Mucosa of stomach (tissue), 1 donor: ENCODE measurements around the gene CCDC167.
A peak's percentile ranks its signal among the peaks of the same experiment; 100 is the strongest.

Source experiments
- H3K27me3 ChIP-seq: one replicate; pipeline ENCODE4 v1.7.0; 2013; ENCODE audit warnings: mild to moderate bottlenecking, low read length; ENCODE audit not compliant: control insufficient read depth, insufficient read depth
- H3K36me3 ChIP-seq: one replicate; pipeline ENCODE4 v1.7.0; 2013; ENCODE audit warnings: low read length; ENCODE audit not compliant: control insufficient read depth, insufficient read depth
- H3K4me1 ChIP-seq: one replicate; pipeline ENCODE4 v1.7.0; 2013; ENCODE audit warnings: mild to moderate bottlenecking, low read length; ENCODE audit not compliant: control insufficient read depth, insufficient read depth
- H3K4me3 ChIP-seq: one replicate; pipeline ENCODE4 v1.7.0; 2013; ENCODE audit warnings: low read length
- H3K9ac ChIP-seq: one replicate; pipeline ENCODE4 v1.7.0; 2013; ENCODE audit warnings: mild to moderate bottlenecking, low read length, moderate library complexity
- H3K9me3 ChIP-seq: one replicate; pipeline ENCODE4 v1.7.0; 2013; ENCODE audit warnings: mild to moderate bottlenecking, low read length, moderate library complexity; ENCODE audit not compliant: control insufficient read depth
- donor health status: Pancreatic carcinoma.

Gene CCDC167

DNA sequence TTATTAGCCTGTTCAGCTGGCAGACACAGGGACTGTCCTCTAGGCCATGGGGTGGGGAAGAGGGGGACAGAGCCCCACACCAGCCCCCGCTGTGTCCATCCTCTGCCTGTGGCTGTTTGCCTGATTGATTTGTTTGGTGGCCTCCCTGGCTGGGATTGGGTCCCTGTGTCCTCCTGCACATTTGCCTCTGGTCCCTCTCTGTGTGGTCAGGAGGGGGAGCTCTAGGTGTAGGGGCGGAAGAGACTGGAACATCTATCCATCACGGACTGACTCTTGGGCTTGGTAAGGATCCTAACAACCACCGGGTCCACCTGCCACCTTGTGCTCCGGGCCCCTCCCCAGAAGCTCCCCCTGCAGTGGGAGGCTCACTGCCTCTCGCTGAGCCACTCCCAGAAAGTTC, 38.4 kb upstream of the CCDC167 start:
- Histone ChIP-seq H3K4me1 (no peaks in the 10 kb centered on the region), H3K27me3 (peaks cover 58% of the 10 kb centered on the region), H3K4me3 (no peak overlapping the region), H3K9ac (no peak overlapping the region), H3K36me3 (no peaks in the 10 kb centered on the region), H3K9me3 (no peaks in the 10 kb centered on the region)

DNA sequence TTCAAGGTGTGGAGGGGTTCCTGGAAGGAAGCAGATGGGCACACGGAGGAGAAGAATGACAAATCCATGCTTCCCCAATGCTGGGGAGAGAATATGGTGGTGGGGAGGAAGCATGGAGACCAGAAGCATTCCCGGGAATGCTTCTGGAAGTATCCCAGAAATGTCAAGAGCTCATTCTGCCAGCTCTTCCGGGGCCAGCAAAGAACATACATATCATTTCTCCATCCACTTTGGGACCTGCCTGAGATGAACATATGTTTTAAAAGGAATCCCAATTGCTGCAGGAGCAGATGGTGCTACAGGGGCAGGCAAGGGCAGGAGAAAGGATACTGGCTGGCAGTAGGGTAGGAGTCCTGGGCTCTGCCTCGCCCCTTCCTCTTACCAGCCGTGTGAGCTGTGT, 37.9 kb upstream of the CCDC167 start:
- H3K36me3 ChIP-seq, result no peaks in the 10 kb centered on the region
- no peaks in the 10 kb centered on the region for H3K9me3 ChIP-seq
- no peak overlapping the region for H3K4me3 ChIP-seq
- no peak overlapping the region for H3K9ac ChIP-seq
- H3K27me3 ChIP-seq, result peaks cover 62% of the 10 kb centered on the region
- no peaks in the 10 kb centered on the region for H3K4me1 ChIP-seq

DNA sequence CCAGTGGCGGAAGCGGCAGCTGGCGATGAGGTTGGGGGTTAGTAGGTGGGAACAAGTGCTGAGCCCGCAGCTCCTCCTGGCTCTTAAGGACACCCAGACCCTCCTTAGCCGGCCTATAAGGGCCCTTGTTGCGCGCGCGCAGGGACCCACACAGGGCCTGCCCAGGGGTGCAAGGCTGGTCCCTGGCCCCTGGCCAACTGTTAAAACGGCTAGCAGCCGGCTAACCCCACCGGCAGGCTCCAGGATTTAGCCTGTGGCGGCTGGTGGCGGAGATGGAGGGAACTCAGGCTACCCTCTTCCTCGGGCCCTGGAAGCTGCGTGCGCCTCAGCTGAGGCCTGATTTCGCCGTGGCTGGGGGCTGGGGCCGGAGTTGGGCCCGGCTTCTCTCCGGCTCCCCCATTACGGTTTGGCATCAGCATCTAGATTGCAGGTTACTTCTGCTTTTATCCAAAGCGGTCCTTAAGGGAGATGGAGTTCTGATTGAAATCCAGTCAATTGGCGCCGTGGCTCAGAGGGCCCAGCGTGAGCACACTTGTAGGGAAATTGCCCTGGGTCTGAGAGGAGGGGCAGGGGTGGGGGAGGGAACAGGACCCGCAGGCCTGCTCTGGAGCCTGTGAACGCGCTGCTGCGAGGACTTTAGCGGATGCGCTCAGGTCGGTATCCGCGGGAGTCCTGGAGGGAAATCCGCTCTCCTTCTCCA, 36.9 kb upstream of the CCDC167 start:
- H3K9ac ChIP-seq, result no peak overlapping the region
- H3K36me3 ChIP-seq, result no peaks in the 10 kb centered on the region
- H3K27me3 ChIP-seq, result peaks cover 69% of the 10 kb centered on the region
- no peaks in the 10 kb centered on the region for H3K4me1 ChIP-seq
- no peaks in the 10 kb centered on the region for H3K9me3 ChIP-seq
- peak overlapping the region; percentile 14 for H3K4me3 ChIP-seq

DNA sequence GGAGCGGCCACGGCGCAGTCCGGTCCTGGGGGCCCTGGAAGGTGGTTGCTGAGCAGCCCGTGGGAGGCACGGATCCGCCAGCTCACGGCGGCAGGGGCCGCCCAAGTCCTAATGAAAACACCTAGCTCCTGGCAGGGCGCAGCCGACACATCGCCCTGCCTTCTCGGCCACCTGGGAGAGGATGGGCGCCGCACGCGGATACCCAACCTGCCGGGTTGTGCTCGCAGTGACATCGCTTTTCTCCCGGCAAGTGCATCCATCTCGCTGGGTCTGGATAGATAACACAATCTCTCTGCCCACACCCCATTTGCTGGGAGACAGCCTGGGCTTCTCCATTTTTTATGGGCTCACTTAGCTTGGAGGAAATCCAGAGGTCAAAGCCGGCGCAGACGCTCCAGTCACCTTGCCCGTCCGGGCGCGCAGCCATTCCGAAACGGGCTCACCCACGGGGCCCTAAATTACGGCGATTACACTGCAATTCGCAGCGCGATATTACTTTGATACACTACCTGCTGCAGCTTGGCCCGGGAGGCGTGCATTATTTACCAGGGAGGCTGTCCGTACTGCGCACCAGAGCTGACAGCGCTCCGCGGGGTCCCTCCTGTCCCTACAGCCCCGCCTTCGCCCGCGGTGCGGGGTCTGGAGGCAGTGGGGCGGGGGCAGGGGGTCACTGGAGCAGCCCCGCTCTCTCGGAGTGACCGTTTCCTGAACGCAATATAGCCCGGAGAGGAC, 36.2 kb upstream of the CCDC167 start:
- Histone ChIP-seq H3K4me1 (no peaks in the 10 kb centered on the region), H3K27me3 (peaks cover 69% of the 10 kb centered on the region), H3K9me3 (no peaks in the 10 kb centered on the region), H3K4me3 (peak overlapping the region; percentile 14), H3K36me3 (no peaks in the 10 kb centered on the region), H3K9ac (no peak overlapping the region)

DNA sequence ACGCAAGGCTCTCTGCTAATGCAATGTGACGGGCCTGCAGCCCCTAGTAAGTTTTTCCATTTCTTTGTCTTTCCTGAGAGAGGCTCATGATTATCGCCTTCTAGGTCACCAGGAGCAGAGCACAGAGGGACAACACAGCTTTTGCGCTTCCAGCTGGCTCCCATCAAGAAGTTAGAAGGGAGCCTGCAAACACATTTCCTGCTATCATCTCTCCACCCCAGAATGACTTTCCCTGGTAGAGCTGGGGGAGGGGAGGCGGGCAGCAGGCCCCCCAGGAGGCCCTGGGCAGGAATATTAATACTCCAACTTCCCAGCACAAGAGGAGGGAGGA, 35.7 kb upstream of the CCDC167 start:
- no peaks in the 10 kb centered on the region for H3K4me1 ChIP-seq
- no peaks in the 10 kb centered on the region for H3K9me3 ChIP-seq
- no peak overlapping the region for H3K9ac ChIP-seq
- H3K27me3 ChIP-seq, result peaks cover 69% of the 10 kb centered on the region
- no peak overlapping the region for H3K4me3 ChIP-seq
- H3K36me3 ChIP-seq, result no peaks in the 10 kb centered on the region

DNA sequence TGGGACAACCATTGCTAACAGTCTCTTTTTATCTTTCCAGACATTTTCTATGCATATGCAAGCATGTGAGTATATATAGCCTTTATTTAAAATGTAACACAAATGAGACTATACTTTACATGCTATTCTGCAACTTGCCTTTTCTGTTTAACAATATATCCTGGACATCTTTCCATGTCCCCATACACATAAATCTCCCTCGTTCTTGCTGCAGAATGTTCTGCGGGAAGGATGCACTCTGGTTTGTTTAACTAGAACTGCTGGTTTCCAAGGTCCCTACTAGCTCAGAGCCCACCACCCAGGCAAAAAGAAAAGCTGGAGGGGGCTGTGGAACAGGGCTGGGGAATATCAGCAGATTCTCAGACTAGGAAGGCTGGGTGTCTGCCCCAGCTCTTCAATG, 35.2 kb upstream of the CCDC167 start:
- no peak overlapping the region for H3K9ac ChIP-seq
- H3K27me3 ChIP-seq, result peaks cover 69% of the 10 kb centered on the region
- H3K4me1 ChIP-seq, result no peaks in the 10 kb centered on the region
- H3K36me3 ChIP-seq, result no peaks in the 10 kb centered on the region
- H3K9me3 ChIP-seq, result no peaks in the 10 kb centered on the region
- H3K4me3 ChIP-seq, result no peak overlapping the region

DNA sequence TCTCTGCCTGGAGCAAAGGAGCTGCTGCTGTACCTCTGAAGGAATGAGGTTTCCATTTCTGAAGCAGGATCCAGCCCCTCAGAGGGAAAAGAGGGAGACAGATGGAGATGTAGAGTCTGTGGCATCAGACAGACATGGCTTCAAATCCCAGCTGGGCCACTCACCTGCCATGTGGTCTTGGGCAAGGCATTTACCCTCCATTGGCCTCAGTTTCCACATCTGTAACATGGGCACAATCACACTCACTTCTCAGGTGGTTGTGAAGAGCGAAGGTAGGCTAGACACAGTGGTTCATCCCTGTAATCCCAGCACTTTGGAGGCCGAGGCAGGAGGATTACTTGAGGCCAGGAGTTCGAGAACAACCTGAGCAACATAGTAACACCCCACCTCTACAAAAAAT, 32.4 kb upstream of the CCDC167 start:
- Histone ChIP-seq H3K27me3 (peaks cover 51% of the 10 kb centered on the region), H3K36me3 (no peaks in the 10 kb centered on the region), H3K9me3 (no peaks in the 10 kb centered on the region), H3K4me1 (no peaks in the 10 kb centered on the region), H3K9ac (no peak overlapping the region), H3K4me3 (no peak overlapping the region)

DNA sequence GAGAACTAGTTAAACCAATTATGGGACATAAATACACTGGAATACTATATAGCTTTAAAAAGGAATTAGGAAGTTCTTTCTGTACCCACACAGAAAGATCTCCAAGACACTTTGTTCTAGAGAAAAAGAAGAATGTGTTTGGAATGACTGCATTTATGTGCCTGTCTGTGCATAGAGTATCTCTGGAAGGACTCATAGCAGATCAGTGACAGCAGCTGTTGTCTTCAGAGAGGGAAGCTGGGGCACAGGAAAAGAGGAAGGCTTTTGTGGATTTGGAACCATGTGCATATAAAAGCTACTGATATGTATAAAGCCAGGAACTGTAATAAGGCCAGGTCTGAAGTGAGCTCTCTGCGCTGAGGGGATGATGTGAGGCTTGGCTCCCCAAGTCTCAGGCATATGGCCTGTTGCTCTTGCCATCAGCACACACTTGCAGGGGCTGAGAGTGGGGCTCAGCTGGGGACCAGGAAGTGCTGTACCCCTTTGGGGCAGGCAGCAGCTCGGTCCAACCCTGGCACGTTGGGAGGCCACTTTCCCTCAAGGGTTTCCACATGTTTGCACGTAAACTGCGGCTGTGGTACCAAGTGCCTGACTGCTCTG, 31.8 kb upstream of the CCDC167 start:
- Histone ChIP-seq H3K36me3 (no peaks in the 10 kb centered on the region), H3K9ac (no peak overlapping the region), H3K4me1 (no peaks in the 10 kb centered on the region), H3K9me3 (no peaks in the 10 kb centered on the region), H3K27me3 (peaks cover 45% of the 10 kb centered on the region), H3K4me3 (no peak overlapping the region)

DNA sequence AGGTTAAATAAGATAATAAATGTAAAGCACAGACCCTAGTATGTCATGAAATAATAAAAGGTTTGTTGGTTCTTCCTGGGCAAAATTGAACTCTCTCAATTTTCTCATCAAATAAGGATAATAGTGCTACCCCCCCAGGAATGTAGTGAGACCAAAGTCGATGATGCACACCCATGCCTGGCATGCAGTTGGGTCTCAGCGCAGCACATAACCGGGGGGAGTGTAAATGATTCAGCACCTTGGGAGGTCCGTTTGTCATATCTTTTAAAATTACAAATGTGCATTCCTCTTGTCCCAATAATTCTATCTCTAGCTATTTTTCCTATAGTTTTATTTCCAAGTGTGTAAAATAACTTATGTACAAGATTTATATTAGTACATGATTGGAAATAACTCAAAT, 31.3 kb upstream of the CCDC167 start:
- Histone ChIP-seq H3K4me1 (no peaks in the 10 kb centered on the region), H3K27me3 (peaks cover 40% of the 10 kb centered on the region), H3K9me3 (no peaks in the 10 kb centered on the region), H3K9ac (no peak overlapping the region), H3K36me3 (no peaks in the 10 kb centered on the region), H3K4me3 (no peak overlapping the region)

DNA sequence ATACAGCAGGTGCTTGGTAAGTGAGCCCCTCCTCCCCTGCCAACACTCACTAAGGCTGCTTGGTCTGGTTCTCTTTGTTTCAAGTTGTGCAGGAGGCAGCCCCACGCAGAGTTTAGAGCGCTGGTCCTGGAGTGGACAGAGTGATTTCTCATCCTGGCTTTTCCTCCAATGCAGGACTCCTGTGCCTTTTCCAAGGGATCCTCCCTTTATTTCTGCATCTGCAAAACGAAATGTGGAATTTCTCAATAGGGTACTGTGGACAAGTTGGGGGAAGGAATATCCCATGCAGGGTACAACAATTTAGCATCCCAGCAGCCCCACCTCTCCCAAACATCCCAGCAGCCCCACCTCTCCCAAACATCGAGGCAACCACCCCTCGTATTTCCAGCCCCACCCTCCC, 30.6 kb upstream of the CCDC167 start:
- no peaks in the 10 kb centered on the region for H3K36me3 ChIP-seq
- peaks cover 33% of the 10 kb centered on the region for H3K27me3 ChIP-seq
- no peak overlapping the region for H3K9ac ChIP-seq
- no peaks in the 10 kb centered on the region for H3K4me1 ChIP-seq
- no peak overlapping the region for H3K4me3 ChIP-seq
- H3K9me3 ChIP-seq, result no peaks in the 10 kb centered on the region

DNA sequence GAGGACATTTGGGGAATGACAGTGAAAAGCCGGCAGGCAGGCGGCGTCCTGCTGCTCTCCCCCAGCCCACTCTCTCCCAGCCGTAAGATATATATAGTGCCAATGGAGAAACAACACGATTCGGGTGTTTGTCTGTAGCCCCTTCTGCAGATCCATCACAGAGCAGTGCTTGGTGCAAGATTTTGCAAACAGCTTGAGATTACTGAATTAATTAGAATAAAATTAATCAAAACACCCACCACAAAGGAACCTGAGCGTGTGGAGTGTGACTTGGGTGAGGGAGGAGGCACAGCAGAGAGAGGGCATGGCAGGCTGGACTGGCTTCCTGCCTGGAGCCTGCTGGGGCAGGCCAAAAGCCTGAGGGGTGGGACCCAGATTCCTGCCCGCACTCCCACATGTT, 28.8 kb upstream of the CCDC167 start:
- H3K27me3 ChIP-seq, result peaks cover 15% of the 10 kb centered on the region
- H3K9me3 ChIP-seq, result no peaks in the 10 kb centered on the region
- no peaks in the 10 kb centered on the region for H3K4me1 ChIP-seq
- H3K36me3 ChIP-seq, result no peaks in the 10 kb centered on the region
- no peak overlapping the region for H3K4me3 ChIP-seq
- H3K9ac ChIP-seq, result no peak overlapping the region

DNA sequence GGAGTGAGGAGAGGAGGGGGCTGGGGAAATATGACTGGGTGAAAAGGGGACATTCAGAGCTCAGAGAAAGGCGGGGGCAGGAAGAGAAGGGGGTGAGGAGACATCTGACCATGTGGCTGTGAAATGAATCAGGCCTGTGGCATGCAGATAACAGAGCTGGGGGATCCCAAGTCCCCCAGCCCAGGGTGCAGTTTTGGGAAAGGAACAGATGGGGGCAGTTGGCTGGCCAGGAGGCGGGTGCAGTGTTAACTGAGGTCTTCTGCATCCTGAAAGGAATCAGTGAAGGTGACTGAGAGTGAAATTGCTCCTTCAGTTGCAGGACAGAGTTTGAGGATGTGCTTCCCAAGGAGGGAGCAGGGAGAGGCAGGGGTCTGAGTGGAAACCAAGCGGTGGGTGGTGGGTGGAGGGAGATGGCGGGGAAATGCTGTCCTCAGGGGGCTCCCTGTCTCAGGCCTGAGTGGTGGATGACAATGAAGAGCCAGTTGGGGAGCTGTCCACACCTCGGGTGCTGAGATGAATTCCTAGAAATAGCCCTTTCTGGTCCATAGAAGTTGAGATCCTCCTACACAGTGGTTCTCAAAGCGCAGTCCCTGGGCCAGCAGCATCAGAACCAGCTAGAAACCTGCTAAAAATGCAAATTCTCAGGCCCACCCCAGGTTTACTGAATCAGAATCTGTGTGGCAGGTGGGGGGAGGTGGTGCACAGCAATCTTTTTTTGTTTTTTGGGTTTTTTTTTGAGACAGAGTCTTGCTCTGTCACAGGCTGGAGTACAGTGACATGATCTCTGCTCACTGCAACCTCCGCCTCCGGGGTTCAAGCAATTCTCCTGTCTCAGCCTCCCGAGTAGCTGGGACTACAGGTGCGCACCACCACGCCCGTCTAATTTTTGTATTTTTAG, 26.0 kb upstream of the CCDC167 start:
- H3K36me3 ChIP-seq, result no peaks in the 10 kb centered on the region
- H3K9ac ChIP-seq, result no peak overlapping the region
- no peaks in the 10 kb centered on the region for H3K9me3 ChIP-seq
- H3K4me3 ChIP-seq, result no peak overlapping the region
- no peaks in the 10 kb centered on the region for H3K4me1 ChIP-seq
- H3K27me3 ChIP-seq, result peaks cover 4% of the 10 kb centered on the region
